Measurements from ENCODE around the gene RAVER1. TPM values are rescaled to one million over a fixed set of nuclear protein-coding genes. Genes with fewer than 3 reads are reported as not detected.

Gene RAVER1
- total and polyA plus RNA-seq, 2 of the 8 experiments (the other 6 are each of a cell fraction or from before 2014, with no cell fraction given), result 5.7 to 70.5 TPM

- TF ChIP-seq HDAC2 (IDR thresholded peaks at IDR 0.05; ENCODE audit: borderline replicate concordance in 1 of 2, low read depth in 2 of 2, low read length in 2 of 2) (no peak), CTCF (IDR thresholded peaks at IDR 0.05; ENCODE audit: control extremely low read depth in 1 of 3, insufficient read depth in 1 of 3, low read depth in 1 of 3, low read length in 3 of 3) (no peak), FOSL1 (IDR thresholded peaks at IDR 0.05; ENCODE audit: insufficient read depth, low read depth, low read length) (no peak), BRCA1 (IDR thresholded peaks at IDR 0.05; ENCODE audit: low read depth, low read length) (no peak), JUND (IDR thresholded peaks at IDR 0.05; ENCODE audit: low read length) (no peak)
Measured at GRCh38 chr19:10374931-10375330, 41.6 kb upstream of the RAVER1 start (continued).

Measured in H1 (cell line).